ENCODE results near the gene RTN4R. TPM values are rescaled to one million over a fixed set of nuclear protein-coding genes. Genes with fewer than 3 reads are reported as not detected.

Gene RTN4R
- total and polyA plus RNA-seq, 2 of the 13 experiments (the other 11 are each of a cell fraction or from before 2014, with no cell fraction given): 0.22 to 0.77 TPM

GRCh38 chr22:20244250-20244648, 23.9 kb downstream of the RTN4R start:
- Histone ChIP-seq H3K4me2 (ENCODE audit: low read depth, low read length) (no peak overlapping the region), H3K27me3 (ENCODE audit: control insufficient read depth in 1 of 2, insufficient read depth in 2 of 2, low read length in 2 of 2) (peaks cover 5 to 64% of the 10 kb centered on the region in 2 experiments), H3K9me3 (ENCODE audit: low read length) (no peaks in the 10 kb centered on the region), H3K4me3 (replicated peaks in 1 of 3; ENCODE audit: insufficient read depth in 1 of 3, low read depth in 2 of 3, low read length in 3 of 3) (no peak overlapping the region), H4K20me1 (ENCODE audit: insufficient read depth, low read length) (0 out of 2 replicates have a peak, but pooled peaks cover 2% of the 10 kb centered on the region), H3K4me1 (ENCODE audit: insufficient read depth, low read length) (no peaks in the 10 kb centered on the region), H2AFZ (ENCODE audit: low read length) (no peak overlapping the region), H3K27ac (ENCODE audit: extremely low read length, insufficient read depth, low read length) (no peak overlapping the region), H3K9ac (ENCODE audit: insufficient read depth, low read depth, low read length) (no peak overlapping the region), H3K79me2 (ENCODE audit: insufficient read depth, low read length) (no peaks in the 10 kb centered on the region), H3K36me3 (replicated peaks in 1 of 2; ENCODE audit: control insufficient read depth in 1 of 2, insufficient read depth in 2 of 2, low read length in 2 of 2) (no peaks in the 10 kb centered on the region)
- FAIRE-seq (no peak), ATAC-seq (no peak), DNase-seq (ENCODE audit: low spot score) (no peak)
- no TSS peak for BruUV-seq (replicated peaks)
- intact Hi-C loops (cut with micrococcal nuclease; ENCODE audit: unreplicated experiment): no loop called here
- CTCF ChIA-PET (ENCODE audit: low intra/inter-chr PET ratio, low total read pairs): no interaction called here
- WGBS (ENCODE audit: low lambda C conversion rate): 0% methylated on average over 1 of the region's 10 CpGs
- no peak for TF ChIP-seq MAZ (IDR thresholded peaks at IDR 0.05; ENCODE audit: borderline replicate concordance, low read depth, low read length)
- TF ChIP-seq MAZ (CRISPR knock-in tag; IDR thresholded peaks at IDR 0.05; ENCODE audit: low read depth): no peak
- TF ChIP-seq ZNF501 (CRISPR knock-in tag; IDR thresholded peaks at IDR 0.05): no peak
- TF ChIP-seq SIX4 (CRISPR knock-in tag; IDR thresholded peaks at IDR 0.05): no peak
- TF ChIP-seq HDAC2 (CRISPR knock-in tag; IDR thresholded peaks at IDR 0.05): no peak
- no peak for TF ChIP-seq KDM4B (CRISPR knock-in tag; IDR thresholded peaks at IDR 0.05)
- TF ChIP-seq SRSF1 (optimal IDR thresholded peaks at IDR 0.05; ENCODE audit: low read depth, low read length): no peak
- no peak for TF ChIP-seq HCFC1 (IDR thresholded peaks at IDR 0.05; ENCODE audit: low read depth, low read length)
- TF ChIP-seq TGIF2 (CRISPR knock-in tag; IDR thresholded peaks at IDR 0.05): no peak
- TF ChIP-seq TEAD3 (CRISPR knock-in tag; optimal IDR thresholded peaks at IDR 0.05; ENCODE audit: borderline replicate concordance): no peak
- TF ChIP-seq SMAD9 (CRISPR knock-in tag; IDR thresholded peaks at IDR 0.05): no peak
- no peak for TF ChIP-seq TAF15 (IDR thresholded peaks at IDR 0.05; ENCODE audit: low read depth, low read length, poor library complexity, severe bottlenecking)
- no peak for TF ChIP-seq ZBTB21 (CRISPR knock-in tag; IDR thresholded peaks at IDR 0.05)
- TF ChIP-seq NR3C1 (CRISPR knock-in tag; IDR thresholded peaks at IDR 0.05): no peak
- no peak for TF ChIP-seq ATF4 (CRISPR knock-in tag; IDR thresholded peaks at IDR 0.05)
- no peak for TF ChIP-seq REXO4 (CRISPR knock-in tag; IDR thresholded peaks at IDR 0.05; ENCODE audit: borderline replicate concordance)
- no peak for TF ChIP-seq ZNF343 (CRISPR knock-in tag; IDR thresholded peaks at IDR 0.05)
- in situ Hi-C loops (cut with HindIII; ENCODE audit: extremely low pct_ligation_motif_present, low pct_unique_long_range_greater_than_20kb): no loop called here
- POLR2A ChIA-PET: no interaction called here

Measured in HepG2 (cell line).